Measurements from ENCODE around the gene NAV2.

GRCh38 chr11:19813158-19813879 is 100.7 kb downstream of the NAV2 start:
- TF ChIP-seq CTCF (IDR thresholded peaks at IDR 0.05; ENCODE audit: poor library complexity, severe bottlenecking) (no peak), RAD21 (conservative IDR thresholded peaks at IDR 0.05) (no peak), MXI1 (conservative IDR thresholded peaks at IDR 0.05; ENCODE audit: poor library complexity, severe bottlenecking) (no peak)

Measured in neural cell (in vitro differentiated cells).